ENCODE data around the gene SCGB3A1.

DNA sequence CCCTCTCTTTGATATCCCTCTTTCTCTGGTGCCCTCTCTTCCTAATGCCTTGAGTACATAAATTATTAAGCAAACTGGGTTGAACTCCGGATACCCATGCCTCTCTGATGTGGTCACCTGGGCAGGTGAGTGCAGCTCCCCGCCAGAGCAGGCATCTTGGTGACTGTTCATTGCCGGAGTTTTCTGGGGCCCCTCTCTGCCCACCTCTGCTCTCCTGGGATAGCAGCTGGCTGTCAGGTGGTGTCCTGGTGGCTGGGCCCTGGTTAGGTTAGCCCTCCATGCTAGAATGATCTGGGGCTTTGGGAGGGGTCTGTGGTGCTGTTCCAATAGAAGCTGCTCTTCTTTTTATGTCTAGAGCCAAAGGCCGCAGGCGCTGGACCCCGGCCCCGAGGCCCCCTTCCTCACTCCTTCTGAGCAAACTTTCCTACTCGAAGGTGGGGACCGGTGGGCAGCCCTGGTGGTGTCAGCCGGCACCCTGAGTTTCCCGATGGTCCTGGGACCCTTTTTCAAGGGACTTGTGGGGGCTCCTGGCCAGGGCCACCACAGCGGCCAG, 4.9 kb upstream of the SCGB3A1 start:
- TF ChIP-seq, protein P1, sequence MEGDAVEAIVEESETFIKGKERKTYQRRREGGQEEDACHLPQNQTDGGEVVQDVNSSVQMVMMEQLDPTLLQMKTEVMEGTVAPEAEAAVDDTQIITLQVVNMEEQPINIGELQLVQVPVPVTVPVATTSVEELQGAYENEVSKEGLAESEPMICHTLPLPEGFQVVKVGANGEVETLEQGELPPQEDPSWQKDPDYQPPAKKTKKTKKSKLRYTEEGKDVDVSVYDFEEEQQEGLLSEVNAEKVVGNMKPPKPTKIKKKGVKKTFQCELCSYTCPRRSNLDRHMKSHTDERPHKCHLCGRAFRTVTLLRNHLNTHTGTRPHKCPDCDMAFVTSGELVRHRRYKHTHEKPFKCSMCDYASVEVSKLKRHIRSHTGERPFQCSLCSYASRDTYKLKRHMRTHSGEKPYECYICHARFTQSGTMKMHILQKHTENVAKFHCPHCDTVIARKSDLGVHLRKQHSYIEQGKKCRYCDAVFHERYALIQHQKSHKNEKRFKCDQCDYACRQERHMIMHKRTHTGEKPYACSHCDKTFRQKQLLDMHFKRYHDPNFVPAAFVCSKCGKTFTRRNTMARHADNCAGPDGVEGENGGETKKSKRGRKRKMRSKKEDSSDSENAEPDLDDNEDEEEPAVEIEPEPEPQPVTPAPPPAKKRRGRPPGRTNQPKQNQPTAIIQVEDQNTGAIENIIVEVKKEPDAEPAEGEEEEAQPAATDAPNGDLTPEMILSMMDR (IDR thresholded peaks at IDR 0.05) = no peak
- no peak for TF ChIP-seq POLR2A (IDR thresholded peaks at IDR 0.05)
